H1 (cell line): ENCODE measurements around the gene MTMR2.

Source experiments
- EP300 ChIP-seq, 2 experiments: IDR thresholded peaks; 1 replicate in 1 of 2; 2 replicates in 1 of 2; pipeline ENCODE4 v1.6.1; 2011 to 2012; ENCODE audit warnings: low read depth in 2 of 2, low read length in 2 of 2, mild to moderate bottlenecking in 2 of 2, borderline replicate concordance in 1 of 2, inconsistent platforms in 1 of 2, moderate library complexity in 1 of 2
- EZH2 ChIP-seq: fragments of 200-600 bp; sonication (generic); IDR thresholded peaks from 2 replicates; pipeline ENCODE4 v1.7.1; 2012; ENCODE audit warnings: low read depth, mild to moderate bottlenecking, moderate library complexity, low read length, inconsistent platforms; ENCODE audit not compliant: severe bottlenecking
- HDAC2 ChIP-seq, 2 experiments: fragments of 300-600 bp in 1 of 2; sonication (generic) in 1 of 2; IDR thresholded peaks; 2 replicates each; pipeline ENCODE4 v1.6.1; 2011 to 2012; ENCODE audit warnings: low read depth in 2 of 2, low read length in 2 of 2, mild to moderate bottlenecking in 2 of 2, moderate library complexity in 2 of 2, borderline replicate concordance in 1 of 2, inconsistent platforms in 1 of 2
- JUN ChIP-seq: IDR thresholded peaks from 2 replicates; pipeline ENCODE4 v1.6.1; 2011; ENCODE audit warnings: low read depth, mild to moderate bottlenecking, improper control_type of control experiment, low read length
- POLR2A ChIP-seq, 2 experiments: IDR thresholded peaks; 1 replicate in 1 of 2; 2 replicates in 1 of 2; pipeline ENCODE4 v1.6.1; 2011; ENCODE audit warnings: low read depth in 2 of 2, low read length in 2 of 2, mild to moderate bottlenecking in 2 of 2; ENCODE audit errors: control extremely low read depth in 1 of 2
- POLR2AphosphoS5 ChIP-seq: IDR thresholded peaks from 2 replicates; pipeline ENCODE4 v1.6.1; 2011; ENCODE audit warnings: low read depth, low read length
- POU5F1 ChIP-seq: IDR thresholded peaks from 2 replicates; pipeline ENCODE4 v1.6.1; 2011; ENCODE audit warnings: low read depth, mild to moderate bottlenecking, low read length, moderate library complexity
- USF2 ChIP-seq: IDR thresholded peaks from 2 replicates; pipeline ENCODE4 v1.6.1; 2011; ENCODE audit warnings: low read length, improper control_type of control experiment
- YY1 ChIP-seq: IDR thresholded peaks from 2 replicates; pipeline ENCODE4 v1.6.1; 2011; ENCODE audit warnings: low read depth, mild to moderate bottlenecking, low read length
- TF ChIP-seq, protein P1 (sequence below): IDR thresholded peaks from 2 replicates; pipeline ENCODE4 v1.6.1; 2012; ENCODE audit warnings: low read length, inconsistent platforms

- no peak for TF ChIP-seq POU5F1
- TF ChIP-seq YY1: no peak
- no peak for TF ChIP-seq POLR2A (IDR thresholded peaks at IDR 0.05; ENCODE audit: control extremely low read depth in 1 of 2, low read depth in 2 of 2, low read length in 2 of 2)
- TF ChIP-seq HDAC2 (IDR thresholded peaks at IDR 0.05; ENCODE audit: borderline replicate concordance in 1 of 2, low read depth in 2 of 2, low read length in 2 of 2): no peak
- no peak for TF ChIP-seq JUN
- no peak for TF ChIP-seq EZH2
- TF ChIP-seq EP300 (IDR thresholded peaks at IDR 0.05; ENCODE audit: borderline replicate concordance in 1 of 2, low read depth in 2 of 2, low read length in 2 of 2): no peak
- TF ChIP-seq, protein P1, sequence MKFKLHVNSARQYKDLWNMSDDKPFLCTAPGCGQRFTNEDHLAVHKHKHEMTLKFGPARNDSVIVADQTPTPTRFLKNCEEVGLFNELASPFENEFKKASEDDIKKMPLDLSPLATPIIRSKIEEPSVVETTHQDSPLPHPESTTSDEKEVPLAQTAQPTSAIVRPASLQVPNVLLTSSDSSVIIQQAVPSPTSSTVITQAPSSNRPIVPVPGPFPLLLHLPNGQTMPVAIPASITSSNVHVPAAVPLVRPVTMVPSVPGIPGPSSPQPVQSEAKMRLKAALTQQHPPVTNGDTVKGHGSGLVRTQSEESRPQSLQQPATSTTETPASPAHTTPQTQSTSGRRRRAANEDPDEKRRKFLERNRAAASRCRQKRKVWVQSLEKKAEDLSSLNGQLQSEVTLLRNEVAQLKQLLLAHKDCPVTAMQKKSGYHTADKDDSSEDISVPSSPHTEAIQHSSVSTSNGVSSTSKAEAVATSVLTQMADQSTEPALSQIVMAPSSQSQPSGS: no peak
- TF ChIP-seq POLR2AphosphoS5: no peak
- no peak for TF ChIP-seq USF2
Observed at GRCh38 chr11:95829580-95830259, 94.2 kb downstream of the MTMR2 start.
